K562 (cell line): Measurements from ENCODE around the gene ZNF143. TPM values are rescaled to one million over a fixed set of nuclear protein-coding genes. Genes with fewer than 3 reads are reported as not detected.

Experiments
- C11orf30 ChIP-seq: fragments of 450-650 bp; IDR thresholded peaks from 2 replicates; pipeline ENCODE4 v1.6.1; 2016; ENCODE audit warnings: low read depth, mild to moderate bottlenecking
- CBX2 ChIP-seq: fragments of 200-600 bp; sonication (generic); IDR thresholded peaks from one replicate; pipeline ENCODE4 v1.6.1; 2012; ENCODE audit warnings: mild to moderate bottlenecking, low read length, inconsistent platforms; ENCODE audit not compliant: insufficient read depth, poor library complexity, severe bottlenecking
- DIDO1 ChIP-seq: fragments of 450-650 bp; IDR thresholded peaks from 2 replicates; pipeline ENCODE4 v1.6.1; 2016; ENCODE audit warnings: low read depth, missing biosample characterization, missing genetic modification characterization
- E2F1 ChIP-seq: sonication (generic); formaldehyde crosslinking; IDR thresholded peaks from 2 replicates; pipeline ENCODE4 v1.8.1; 2023; ENCODE audit warnings: mild to moderate bottlenecking, missing genetic modification reagents, moderate library complexity
- GTF2A2 ChIP-seq: IDR thresholded peaks from 2 replicates; pipeline ENCODE4 v1.6.1; 2016; ENCODE audit warnings: mild to moderate bottlenecking, missing genetic modification characterization, missing compliant biosample characterization
- GTF2F1 ChIP-seq: IDR thresholded peaks from 2 replicates; pipeline ENCODE4 v1.6.1; 2011; ENCODE audit warnings: low read depth, low read length, improper control_type of control experiment
- HMBOX1 ChIP-seq: sonication (generic); IDR thresholded peaks from 2 replicates; pipeline ENCODE4 v1.6.1; 2016
- HMGN3 ChIP-seq: IDR thresholded peaks from 2 replicates; pipeline ENCODE4 v1.6.1; 2011; ENCODE audit warnings: borderline replicate concordance, low read depth, mild to moderate bottlenecking, mixed read lengths, low read length; ENCODE audit not compliant: insufficient read length; ENCODE audit errors: extremely low read depth
- JUN ChIP-seq, 2 experiments: sonication (generic) in 1 of 2; formaldehyde crosslinking in 1 of 2; IDR thresholded peaks; 2 replicates each; pipeline versions ENCODE4 v1.6.1 to v1.8.0; 2012 to 2022; ENCODE audit warnings: borderline replicate concordance in 2 of 2, mild to moderate bottlenecking in 2 of 2, improper control_type of control experiment in 1 of 2, low read depth in 1 of 2, low read length in 1 of 2, missing genetic modification reagents in 1 of 2
- KDM4B ChIP-seq, 2 experiments: fragments of 450-650 bp in 1 of 2; sonication (generic) in 1 of 2; IDR thresholded peaks; 2 replicates each; pipeline ENCODE4 v1.6.1; 2016 to 2017; ENCODE audit warnings: borderline replicate concordance in 2 of 2, antibody characterized with exemption in 1 of 2, low read depth in 1 of 2, mild to moderate bottlenecking in 1 of 2
- NELFE ChIP-seq: IDR thresholded peaks from 2 replicates; pipeline ENCODE4 v1.6.1; 2011; ENCODE audit warnings: mild to moderate bottlenecking; ENCODE audit not compliant: insufficient read depth, insufficient read length
- NFXL1 ChIP-seq: fragments of 450-650 bp; formaldehyde crosslinking; IDR thresholded peaks from 2 replicates; pipeline ENCODE4 v1.4.0; 2021; ENCODE audit warnings: mild to moderate bottlenecking
- PML ChIP-seq: IDR thresholded peaks from 2 replicates; pipeline ENCODE4 v1.6.1; 2012; ENCODE audit warnings: low read length, inconsistent platforms
- PTRF ChIP-seq: fragments of 450-650 bp; IDR thresholded peaks from 2 replicates; pipeline ENCODE4 v1.6.1; 2016; ENCODE audit warnings: mild to moderate bottlenecking, missing genetic modification characterization, missing compliant biosample characterization
- RAD21 ChIP-seq, 2 experiments: fragments of 250-450 bp in 1 of 2; fragments of 450-650 bp in 1 of 2; sonication (Bioruptor Pico) in 1 of 2; formaldehyde crosslinking in 1 of 2; IDR thresholded peaks in 1 of 2; conservative IDR thresholded peaks in 1 of 2; 2 replicates each; pipeline versions ENCODE4 v1.4.0 to v1.8.0; 2020 to 2022; ENCODE audit warnings: mild to moderate bottlenecking in 2 of 2, moderate library complexity in 1 of 2
- RBM25 ChIP-seq: fragments of 200-400 bp; formaldehyde crosslinking; IDR thresholded peaks from 2 replicates; pipeline ENCODE4 v1.6.1; 2018; ENCODE audit warnings: low read length, low read depth, moderate library complexity; ENCODE audit not compliant: severe bottlenecking
- SMARCC2 ChIP-seq: fragments of 450-650 bp; IDR thresholded peaks from 2 replicates; pipeline ENCODE4 v1.6.1; 2017; ENCODE audit warnings: antibody characterized with exemption, moderate library complexity, mild to moderate bottlenecking, low read depth
- TEAD4 ChIP-seq, 2 experiments: sonication (generic) in 1 of 2; formaldehyde crosslinking in 1 of 2; IDR thresholded peaks; 2 replicates each; pipeline versions ENCODE4 v1.6.1 to v1.8.0; 2012 to 2022; ENCODE audit warnings: borderline replicate concordance in 1 of 2, inconsistent platforms in 1 of 2, low read length in 1 of 2, mild to moderate bottlenecking in 1 of 2, missing genetic modification reagents in 1 of 2
- ZNF224 ChIP-seq: sonication (generic); formaldehyde crosslinking; IDR thresholded peaks from 2 replicates; pipeline ENCODE4 v1.8.0; 2022; ENCODE audit warnings: mild to moderate bottlenecking, missing genetic modification reagents
- ZNF354B ChIP-seq: fragments of 250-450 bp; sonication (Bioruptor Pico); IDR thresholded peaks from 2 replicates; pipeline ENCODE4 v1.4.0; 2020
- ZNF398 ChIP-seq: fragments of 250-450 bp; sonication (Bioruptor Pico); IDR thresholded peaks from 2 replicates; pipeline ENCODE4 v1.8.0; 2021; ENCODE audit warnings: moderate library complexity, mild to moderate bottlenecking, inconsistent platforms
- polyA plus RNA-seq, 8 experiments: library from polyadenylated mRNA; depleted of rRNA in 4 of 8; stranded (reverse) in 5 of 8; unstranded in 3 of 8; fragments of >200 nt; fragmentation: Nextera tagmentation in 2 of 8; fragmentation: Illumina TruSeq in 1 of 8; extraction: Ambion mirVana in 2 of 8; extraction: Trizol in 1 of 8; gene quantifications; 2 replicates each; pipeline versions ENCODE4 v1.2.1 to v1.2.3, GENCODE V29; 2011 to 2014; ENCODE audit warnings: inconsistent platforms in 1 of 8, missing spikeins in 1 of 8
- total RNA-seq, 7 experiments: library from RNA; depleted of rRNA in 6 of 7; stranded (reverse); fragments of >200 nt in 6 of 7; fragmentation: Illumina TruSeq in 2 of 7; extraction: Trizol in 2 of 7; gene quantifications; 2 replicates each; pipeline versions ENCODE4 v1.2.1 to v1.2.3, GENCODE V29; 2011 to 2021; ENCODE audit warnings: low replicate concordance in 1 of 7
- TF ChIP-seq, protein P1 (sequence below): sonication (generic); formaldehyde crosslinking; IDR thresholded peaks from 2 replicates; pipeline ENCODE4 v1.8.1; 2023; ENCODE audit warnings: mild to moderate bottlenecking, missing genetic modification reagents

Gene ZNF143
- total and polyA plus RNA-seq, 9 of the 15 experiments (the other 6 are each of a cell fraction or from before 2014, with no cell fraction given) = 18.4 to 58.5 (median 27.1) TPM

DNA sequence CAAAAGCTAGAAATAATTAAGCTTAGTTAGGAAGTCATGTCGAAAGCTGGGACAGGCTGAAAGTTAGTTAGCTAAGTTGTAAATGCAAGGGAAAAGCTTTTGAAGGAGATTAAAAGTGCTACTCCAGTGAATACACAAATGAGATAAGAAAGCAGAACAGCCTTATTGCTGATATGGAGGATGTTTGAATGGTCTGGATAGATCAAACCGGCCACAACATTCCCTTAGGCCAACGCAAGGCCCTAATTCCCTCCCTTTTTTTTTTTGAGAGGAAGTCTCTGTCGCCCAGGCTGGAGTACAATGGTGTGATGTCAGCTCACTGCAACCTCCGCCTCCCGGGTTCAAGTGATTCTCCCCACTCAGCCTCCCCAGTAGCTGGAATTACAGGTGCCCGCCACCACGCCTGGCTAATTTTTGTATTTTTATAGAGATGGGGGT is 89.4 kb downstream of the ZNF143 start (continued):
- TF ChIP-seq E2F1 (no peak), SMARCC2 (0 out of 2 replicates have a peak, but pooled peaks have one; percentile 39), CBX2 (no peak), HMBOX1 (peak; percentile 93), RAD21 (CRISPR knock-in tag; conservative IDR thresholded peaks at IDR 0.05 in 1 of 2, IDR thresholded peaks at IDR 0.05 in 1 of 2) (no peak), NFXL1 (CRISPR knock-in tag) (no peak), ZNF398 (no peak), ZNF354B (no peak), KDM4B (IDR thresholded peaks at IDR 0.05; ENCODE audit: borderline replicate concordance in 2 of 2, low read depth in 1 of 2) (0 out of 4 replicates have a peak, but pooled peaks of 1 of the 2 experiments have one; percentile 25), DIDO1 (tag) (no peak), GTF2A2 (tag) (no peak), PTRF (tag) (no peak), TEAD4 (IDR thresholded peaks at IDR 0.05; ENCODE audit: low read length) (peak; percentile 66), TEAD4 (CRISPR knock-in tag; IDR thresholded peaks at IDR 0.05; ENCODE audit: borderline replicate concordance) (no peak), JUN (IDR thresholded peaks at IDR 0.05; ENCODE audit: borderline replicate concordance, low read depth, low read length) (no peak), JUN (CRISPR knock-in tag; IDR thresholded peaks at IDR 0.05; ENCODE audit: borderline replicate concordance) (no peak), ZNF224 (CRISPR knock-in tag) (no peak), PML (no peak), RBM25 (peak; percentile 31), C11orf30 (peak; percentile 24; the same call in 1 of the 2 replicates), GTF2F1 (no peak), HMGN3 (no peak), NELFE (no peak)
- TF ChIP-seq, protein P1, sequence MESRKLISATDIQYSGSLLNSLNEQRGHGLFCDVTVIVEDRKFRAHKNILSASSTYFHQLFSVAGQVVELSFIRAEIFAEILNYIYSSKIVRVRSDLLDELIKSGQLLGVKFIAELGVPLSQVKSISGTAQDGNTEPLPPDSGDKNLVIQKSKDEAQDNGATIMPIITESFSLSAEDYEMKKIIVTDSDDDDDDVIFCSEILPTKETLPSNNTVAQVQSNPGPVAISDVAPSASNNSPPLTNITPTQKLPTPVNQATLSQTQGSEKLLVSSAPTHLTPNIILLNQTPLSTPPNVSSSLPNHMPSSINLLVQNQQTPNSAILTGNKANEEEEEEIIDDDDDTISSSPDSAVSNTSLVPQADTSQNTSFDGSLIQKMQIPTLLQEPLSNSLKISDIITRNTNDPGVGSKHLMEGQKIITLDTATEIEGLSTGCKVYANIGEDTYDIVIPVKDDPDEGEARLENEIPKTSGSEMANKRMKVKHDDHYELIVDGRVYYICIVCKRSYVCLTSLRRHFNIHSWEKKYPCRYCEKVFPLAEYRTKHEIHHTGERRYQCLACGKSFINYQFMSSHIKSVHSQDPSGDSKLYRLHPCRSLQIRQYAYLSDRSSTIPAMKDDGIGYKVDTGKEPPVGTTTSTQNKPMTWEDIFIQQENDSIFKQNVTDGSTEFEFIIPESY = no peak
